Mesendoderm (in vitro differentiated cells): Measurements from ENCODE around the gene MUC5B.

ENCODE experiments used
- DNase-seq: peaks from one replicate; pipeline ENCODE4 v3.0.0; 2013
- H2AK5ac ChIP-seq: 2 replicates; pipeline ENCODE4 v1.6.1; 2013; ENCODE audit warnings: low read length, inconsistent platforms
- H2BK120ac ChIP-seq: 2 replicates; pipeline ENCODE4 v1.6.1; 2013; ENCODE audit warnings: low read depth, mild to moderate bottlenecking, low read length, moderate library complexity, mixed read lengths
- H2BK15ac ChIP-seq: replicated peaks from 2 replicates; pipeline ENCODE4 v1.6.1; 2013; ENCODE audit warnings: low read depth, mild to moderate bottlenecking, moderate library complexity
- H2BK5ac ChIP-seq: 2 replicates; pipeline ENCODE4 v1.6.1; 2013; ENCODE audit warnings: low read length, inconsistent platforms
- H3K18ac ChIP-seq: 2 replicates; pipeline ENCODE4 v1.6.1; 2013; ENCODE audit warnings: mild to moderate bottlenecking, low read length, mixed read lengths
- H3K23ac ChIP-seq: one replicate; pipeline ENCODE4 v1.6.1; 2013; ENCODE audit warnings: low read length
- H3K27ac ChIP-seq: 2 replicates; pipeline ENCODE4 v1.5.1; 2013; ENCODE audit warnings: low read depth, mild to moderate bottlenecking, inconsistent platforms, low read length, moderate library complexity
- H3K27me3 ChIP-seq: 2 replicates; pipeline ENCODE4 v1.6.1; 2013; ENCODE audit warnings: low read length, control low read depth, mild to moderate bottlenecking, inconsistent platforms; ENCODE audit not compliant: insufficient read depth, poor library complexity
- H3K36me3 ChIP-seq: 2 replicates; pipeline ENCODE4 v1.6.1; 2013; ENCODE audit warnings: low read length, inconsistent platforms; ENCODE audit not compliant: control insufficient read depth, insufficient read depth
- H3K4ac ChIP-seq: one replicate; pipeline ENCODE4 v1.6.1; 2013; ENCODE audit warnings: low read depth, mild to moderate bottlenecking, low read length, moderate library complexity
- H3K4me1 ChIP-seq: 2 replicates; pipeline ENCODE4 v1.6.1; 2013; ENCODE audit warnings: low read depth, low read length, inconsistent platforms; ENCODE audit not compliant: control insufficient read depth
- H3K4me2 ChIP-seq: 2 replicates; pipeline ENCODE4 v1.6.1; 2013; ENCODE audit warnings: low read length
- H3K4me3 ChIP-seq: 2 replicates; pipeline ENCODE4 v1.5.1; 2013; ENCODE audit warnings: mild to moderate bottlenecking, low read length
- H3K56ac ChIP-seq: one replicate; pipeline ENCODE4 v1.6.1; 2013; ENCODE audit warnings: low read length
- H3K79me1 ChIP-seq: 2 replicates; pipeline ENCODE4 v1.6.1; 2013; ENCODE audit warnings: low read length, inconsistent platforms
- H3K79me2 ChIP-seq: 2 replicates; pipeline ENCODE4 v1.6.1; 2013; ENCODE audit warnings: mild to moderate bottlenecking, low read length; ENCODE audit not compliant: control insufficient read depth, insufficient read depth
- H3K9ac ChIP-seq: 2 replicates; pipeline ENCODE4 v1.6.1; 2013; ENCODE audit warnings: low read length, inconsistent platforms
- H4K5ac ChIP-seq: one replicate; pipeline ENCODE4 v1.6.1; 2013; ENCODE audit warnings: low read length
- H4K8ac ChIP-seq: one replicate; pipeline ENCODE4 v1.6.1; 2013; ENCODE audit warnings: low read depth, mild to moderate bottlenecking, control low read depth, low read length, moderate library complexity
- WGBS: extraction: QIAGEN DNeasy Blood & Tissue Kit; methylation state at CpG from one replicate; pipeline ENCODE4 v1.1.7; 2013; ENCODE audit warnings: low lambda C conversion rate, missing lambda C conversion rate; ENCODE audit not compliant: insufficient coverage; ENCODE audit errors: extremely low coverage; 5-methylcytosine and 5-hydroxymethylcytosine counted together

Gene MUC5B

GRCh38 chr11:1218256-1218787 lies 4.5 kb upstream of the MUC5B start:
- Histone ChIP-seq H3K79me2 (no peaks in the 10 kb centered on the region), H4K8ac (no peak overlapping the region), H3K56ac (no peak overlapping the region), H3K79me1 (no peaks in the 10 kb centered on the region), H2BK5ac (no peak overlapping the region), H3K4me1 (no peaks in the 10 kb centered on the region), H2BK120ac (no peak overlapping the region), H3K9ac (no peak overlapping the region), H3K4me3 (no peak overlapping the region), H3K23ac (no peak overlapping the region), H2BK15ac (no peak overlapping the region), H3K27me3 (no peaks in the 10 kb centered on the region), H2AK5ac (no peak overlapping the region), H4K5ac (no peak overlapping the region), H3K36me3 (no peaks in the 10 kb centered on the region), H3K27ac (no peak overlapping the region), H3K4ac (no peak overlapping the region), H3K4me2 (no peak overlapping the region), H3K18ac (no peak overlapping the region)
- no peak for DNase-seq
- no CpG with 5 or more reads among the region's 15 CpGs for WGBS

GRCh38 chr11:1218788-1219445 lies 3.9 kb upstream of the MUC5B start:
- Histone ChIP-seq H3K79me1 (no peaks in the 10 kb centered on the region), H4K5ac (no peak overlapping the region), H3K4ac (no peak overlapping the region), H3K56ac (no peak overlapping the region), H3K18ac (no peak overlapping the region), H3K36me3 (no peaks in the 10 kb centered on the region), H3K4me2 (no peak overlapping the region), H3K9ac (no peak overlapping the region), H3K23ac (no peak overlapping the region), H3K27ac (no peak overlapping the region), H3K27me3 (no peaks in the 10 kb centered on the region), H3K4me1 (no peaks in the 10 kb centered on the region), H2BK5ac (no peak overlapping the region), H2BK15ac (no peak overlapping the region), H2BK120ac (no peak overlapping the region), H2AK5ac (no peak overlapping the region), H3K79me2 (no peaks in the 10 kb centered on the region), H4K8ac (no peak overlapping the region), H3K4me3 (no peak overlapping the region)
- WGBS, result no CpG with 5 or more reads among the region's 16 CpGs
- no peak for DNase-seq

GRCh38 chr11:1219446-1219833 lies 3.4 kb upstream of the MUC5B start:
- Histone ChIP-seq H3K36me3 (no peaks in the 10 kb centered on the region), H3K4me3 (no peak overlapping the region), H3K79me1 (no peaks in the 10 kb centered on the region), H3K27ac (no peak overlapping the region), H2BK120ac (no peak overlapping the region), H3K79me2 (no peaks in the 10 kb centered on the region), H3K9ac (no peak overlapping the region), H4K5ac (no peak overlapping the region), H3K56ac (no peak overlapping the region), H4K8ac (no peak overlapping the region), H3K4me1 (no peaks in the 10 kb centered on the region), H3K27me3 (no peaks in the 10 kb centered on the region), H2BK5ac (no peak overlapping the region), H3K23ac (no peak overlapping the region), H3K4me2 (no peak overlapping the region), H3K18ac (no peak overlapping the region), H2AK5ac (no peak overlapping the region), H3K4ac (no peak overlapping the region), H2BK15ac (no peak overlapping the region)
- WGBS, result no CpG with 5 or more reads among the region's 10 CpGs
- DNase-seq, result no peak

- Histone ChIP-seq H4K5ac (no peak overlapping the region), H3K79me1 (no peaks in the 10 kb centered on the region), H3K56ac (no peak overlapping the region), H4K8ac (no peak overlapping the region), H2AK5ac (no peak overlapping the region), H2BK15ac (no peak overlapping the region), H3K18ac (no peak overlapping the region), H3K27ac (no peak overlapping the region), H3K36me3 (no peaks in the 10 kb centered on the region), H3K4me2 (no peak overlapping the region), H3K4me3 (no peak overlapping the region), H3K27me3 (no peaks in the 10 kb centered on the region), H2BK120ac (no peak overlapping the region), H3K4me1 (peaks cover 2% of the 10 kb centered on the region), H3K23ac (no peak overlapping the region), H3K4ac (no peak overlapping the region), H2BK5ac (no peak overlapping the region), H3K9ac (no peak overlapping the region), H3K79me2 (no peaks in the 10 kb centered on the region)
- no CpG with 5 or more reads among the region's 48 CpGs for WGBS
- no peak for DNase-seq
Measured at GRCh38 chr11:1219834-1220815, 2.7 kb upstream of the MUC5B start.

- H2AK5ac ChIP-seq, result no peak overlapping the region
- no peak overlapping the region for H2BK5ac ChIP-seq
Measured at GRCh38 chr11:1220941-1221721, 1.7 kb upstream of the MUC5B start.

More at GRCh38 chr11:1220941-1221721, 1.7 kb upstream of the MUC5B start:
- no peak overlapping the region for H3K56ac ChIP-seq
- H3K27ac ChIP-seq, result no peak overlapping the region
- H3K79me2 ChIP-seq, result no peaks in the 10 kb centered on the region
- no peak overlapping the region for H2BK15ac ChIP-seq
- DNase-seq, result no peak
- H3K18ac ChIP-seq, result no peak overlapping the region
- H2BK120ac ChIP-seq, result no peak overlapping the region
- H3K4me2 ChIP-seq, result no peak overlapping the region
- no peaks in the 10 kb centered on the region for H3K27me3 ChIP-seq
- H3K4me1 ChIP-seq, result peaks cover 2% of the 10 kb centered on the region
- H3K4ac ChIP-seq, result no peak overlapping the region
- no CpG with 5 or more reads among the region's 28 CpGs for WGBS
- H3K4me3 ChIP-seq, result no peak overlapping the region
- no peaks in the 10 kb centered on the region for H3K36me3 ChIP-seq
- no peak overlapping the region for H3K23ac ChIP-seq
- H3K79me1 ChIP-seq, result no peaks in the 10 kb centered on the region
- H3K9ac ChIP-seq, result no peak overlapping the region
- H4K5ac ChIP-seq, result no peak overlapping the region
- H4K8ac ChIP-seq, result no peak overlapping the region
